Fibroblast of villous mesenchyme (primary cell): ENCODE results near the gene GH2. TPM values are rescaled to one million over a fixed set of nuclear protein-coding genes. Genes with fewer than 3 reads are reported as not detected.
"Not testable (repeated sequence)": the region's sequence is repeated elsewhere in the genome, so short reads cannot be mapped to it uniquely, and the experiment has no call there.

Source experiments
- DNase-seq: peaks from one replicate; pipeline ENCODE4 v3.0.0-alpha.2; 2010; ENCODE audit warnings: low read depth
- H3K4me3 ChIP-seq: 2 replicates; pipeline ENCODE4 v1.5.1; 2011; ENCODE audit warnings: low read depth, mild to moderate bottlenecking, low read length
- CTCF ChIP-seq: IDR thresholded peaks from 2 replicates; pipeline ENCODE4 v1.5.1; 2012; ENCODE audit warnings: low read depth, mild to moderate bottlenecking, low read length; ENCODE audit not compliant: insufficient read depth
- total RNA-seq: library from RNA; depleted of rRNA; stranded (reverse); fragments of >200 nt; gene quantifications from 2 replicates; pipeline ENCODE4 v1.2.3, GENCODE V29; 2012

GH2 gene
- total RNA-seq, 1 donor, result not detected

GRCh38 chr17:63903787-63904201, 22.1 kb upstream of the GH2 start:
- TF ChIP-seq CTCF, result peak; percentile 30
- DNase-seq, H3K4me3 ChIP-seq: not testable (repeated sequence)

GRCh38 chr17:63901971-63902370, 20.2 kb upstream of the GH2 start:
- not testable (repeated sequence) for DNase-seq, H3K4me3 ChIP-seq

GRCh38 chr17:63898899-63899798, 17.4 kb upstream of the GH2 start:
- not testable (repeated sequence) for DNase-seq, H3K4me3 ChIP-seq

- H3K4me3 ChIP-seq, DNase-seq: not testable (repeated sequence)
Measured at GRCh38 chr17:63896524-63897354, 15.0 kb upstream of the GH2 start, which contains the start of gene CSH1. CSH1 (minus strand) TSS chr17:63896574; CDS start chr17:63896511, 63 bp downstream.

- not testable (repeated sequence) for H3K4me3 ChIP-seq, DNase-seq
Measured at GRCh38 chr17:63894821-63895220, 13.1 kb upstream of the GH2 start.

- not testable (repeated sequence) for DNase-seq, H3K4me3 ChIP-seq
Measured at GRCh38 chr17:63894021-63894420, 12.3 kb upstream of the GH2 start.

GRCh38 chr17:63892316-63893037, 10.7 kb upstream of the GH2 start:
- H3K4me3 ChIP-seq, DNase-seq: not testable (repeated sequence)
- TF ChIP-seq CTCF, result peak; percentile 13

GRCh38 chr17:63889026-63889848, 7.5 kb upstream of the GH2 start:
- DNase-seq, result peak; percentile 21
- TF ChIP-seq CTCF, result peak; percentile 48
- H3K4me3 ChIP-seq, result not testable (repeated sequence)

- not testable (repeated sequence) for DNase-seq, H3K4me3 ChIP-seq
Measured at GRCh38 chr17:63885119-63885518, 3.4 kb upstream of the GH2 start.

GRCh38 chr17:63882626-63883126, 932 bp upstream of the GH2 start:
- H3K4me3 ChIP-seq, DNase-seq: not testable (repeated sequence)
